Renal pelvis (tissue), 12 donors: ENCODE measurements around the gene BATF3. TPM values are rescaled to one million over a fixed set of nuclear protein-coding genes. Genes with fewer than 3 reads are reported as not detected.
"Not testable (repeated sequence)": the region's sequence is repeated elsewhere in the genome, so short reads cannot be mapped to it uniquely, and the experiment has no call there.

ENCODE experiments used
- DNase-seq: peaks from one replicate; pipeline ENCODE4 v3.0.0-alpha.2; 2013
- long read RNA-seq, 16 experiments: transcript quantifications; one replicate each; lab custom pipeline, GENCODE V29; 2026
- polyA plus RNA-seq, 3 donors: library from polyadenylated mRNA; unstranded; fragments of 120-200 nt; gene quantifications; one replicate each; pipeline ENCODE4 v1.2.1, GENCODE V29; 2013; ENCODE audit not compliant: insufficient read length in 3 of 3

Gene BATF3
- polyA plus RNA-seq = 1 to 10 TPM; 1.1 to 1.9 (median 1.6) TPM
- long read RNA-seq, donor 1, partial matches to known transcripts = 0 of 3 reads
- long read RNA-seq, donor 1, other reads (novel, unspliced or antisense) = 0 of 3 reads
- long read RNA-seq, donor 2, partial matches to known transcripts = 0 of 1 reads
- long read RNA-seq, donor 2, other reads (novel, unspliced or antisense) = 0 of 1 reads
- long read RNA-seq, donor 3, partial matches to known transcripts = 0 of 4 reads
- long read RNA-seq, donor 3, other reads (novel, unspliced or antisense) = 0 of 4 reads
- long read RNA-seq, donor 4, partial matches to known transcripts = 0 of 2 reads
- long read RNA-seq, donor 4, other reads (novel, unspliced or antisense) = 0 of 2 reads
- long read RNA-seq, donor 5, partial matches to known transcripts = 0 of 2 reads
- long read RNA-seq, donor 5, other reads (novel, unspliced or antisense) = 0 of 2 reads
- long read RNA-seq, donor 6, partial matches to known transcripts = 0 of 1 reads
- long read RNA-seq, donor 6, other reads (novel, unspliced or antisense) = 0 of 1 reads
- long read RNA-seq, donor 7, partial matches to known transcripts = 0 of 2 reads
- long read RNA-seq, donor 7, other reads (novel, unspliced or antisense) = 0 of 2 reads
- long read RNA-seq, donor 8 = 0 reads
- long read RNA-seq, donor 9, partial matches to known transcripts = 0 of 1 reads
- long read RNA-seq, donor 9, other reads (novel, unspliced or antisense) = 0 of 1 reads
- long read RNA-seq, donor 10, partial matches to known transcripts = 0 of 3 reads
- long read RNA-seq, donor 10, other reads (novel, unspliced or antisense) = 0 of 3 reads
- long read RNA-seq, donor 11 = 0 reads
- long read RNA-seq, donor 12, partial matches to known transcripts = 0 of 1 reads
- long read RNA-seq, donor 12, other reads (novel, unspliced or antisense) = 0 of 1 reads
- long read RNA-seq, donor 13, partial matches to known transcripts = 0 of 1 reads
- long read RNA-seq, donor 13, other reads (novel, unspliced or antisense) = 0 of 1 reads
- long read RNA-seq, donor 14 = 0 reads
- long read RNA-seq, donor 15, partial matches to known transcripts = 0 of 2 reads
- long read RNA-seq, donor 15, other reads (novel, unspliced or antisense) = 0 of 2 reads
- long read RNA-seq, donor 16, partial matches to known transcripts = 0 of 3 reads
- long read RNA-seq, donor 16, other reads (novel, unspliced or antisense) = 0 of 3 reads

GRCh38 chr1:212699625-212700222 lies at the start of gene BATF3:
BATF3 (minus strand) TSS chr1:212699840; CDS start chr1:212699762, 78 bp downstream.
- peak; percentile 19 for DNase-seq

GRCh38 chr1:212746546-212746945 lies 46.9 kb upstream of the BATF3 start:
- DNase-seq = no peak

- DNase-seq = no peak
Measured at GRCh38 chr1:212745303-212745702, 45.7 kb upstream of the BATF3 start.

GRCh38 chr1:212743901-212744475 lies 44.3 kb upstream of the BATF3 start:
- DNase-seq = no peak

GRCh38 chr1:212738330-212738729 lies 38.7 kb upstream of the BATF3 start:
- DNase-seq = peak; percentile 16

- DNase-seq = no peak
Measured at GRCh38 chr1:212737559-212737958, 37.9 kb upstream of the BATF3 start.

- no peak for DNase-seq
Measured at GRCh38 chr1:212733109-212733508, 33.5 kb upstream of the BATF3 start.

GRCh38 chr1:212731630-212732029 lies 32.0 kb upstream of the BATF3 start:
- no peak for DNase-seq

- no peak for DNase-seq
Measured at GRCh38 chr1:212728606-212729005, 29.0 kb upstream of the BATF3 start.

- DNase-seq = no peak
Measured at GRCh38 chr1:212727386-212728181, 27.9 kb upstream of the BATF3 start.

GRCh38 chr1:212724679-212725078 lies 25.0 kb upstream of the BATF3 start:
- DNase-seq = not testable (repeated sequence)

- DNase-seq = no peak
Measured at GRCh38 chr1:212722270-212722957, 22.8 kb upstream of the BATF3 start.

GRCh38 chr1:212721388-212722247 lies 22.0 kb upstream of the BATF3 start:
- no peak for DNase-seq

GRCh38 chr1:212719633-212720032 lies 20.0 kb upstream of the BATF3 start:
- no peak for DNase-seq

GRCh38 chr1:212718499-212718898 lies 18.9 kb upstream of the BATF3 start:
- DNase-seq = no peak

- no peak for DNase-seq
Measured at GRCh38 chr1:212716161-212716560, 16.5 kb upstream of the BATF3 start.

- DNase-seq = no peak
Measured at GRCh38 chr1:212713465-212714136, 14.0 kb upstream of the BATF3 start.
